Activated T-cell treated with anti-CD3 and anti-CD28 coated beads, Interleukin-2, amount 50 U/mL, for 1 hour (primary cell): ENCODE results near the gene ADAM22.
A peak's percentile ranks its signal among the peaks of the same experiment; 100 is the strongest.

Source experiments
- DNase-seq: peaks from one replicate; pipeline ENCODE4 v3.0.0-alpha.2; 2020

The ADAM22 gene

DNA sequence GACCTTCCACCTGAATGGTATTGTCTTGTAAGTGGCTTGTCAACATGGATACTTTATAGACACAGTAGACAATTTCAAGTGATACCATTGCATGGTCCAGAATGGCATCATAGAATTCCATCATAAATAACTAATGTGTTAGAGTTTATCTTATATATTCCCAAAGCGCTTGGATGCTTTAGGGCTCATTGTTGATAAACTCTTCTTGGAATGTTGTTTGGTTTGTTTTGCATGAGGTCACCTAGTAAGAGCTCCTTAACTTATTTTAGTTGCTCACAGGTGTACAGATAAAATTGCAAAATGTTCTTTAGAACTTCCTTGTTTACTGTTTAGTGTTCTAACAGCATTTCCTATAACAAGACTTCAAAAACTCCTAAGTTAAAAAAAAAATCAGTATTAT is 249.0 kb downstream of the ADAM22 start:
- no peak for DNase-seq

GRCh38 chr7:88184848-88185304 is 250.8 kb downstream of the ADAM22 start:
- no peak for DNase-seq

DNA sequence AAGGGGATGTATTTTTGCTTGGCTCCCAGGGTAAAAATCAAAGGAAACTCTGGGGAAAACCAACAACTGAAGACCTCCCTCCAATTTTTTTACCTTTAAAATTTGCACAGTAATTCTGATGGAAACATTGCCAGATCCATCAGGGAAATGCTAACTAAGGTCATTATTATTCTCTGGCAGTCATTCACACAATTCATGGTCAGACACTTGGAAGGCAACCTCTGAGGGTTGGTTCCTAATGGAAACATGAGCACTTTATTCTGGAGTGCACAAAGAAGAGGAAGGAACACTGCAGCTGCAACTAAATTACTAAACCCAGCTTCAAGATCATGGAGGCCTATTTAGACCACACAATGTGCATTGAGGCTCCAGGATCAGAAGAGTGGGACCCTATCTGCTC is 251.6 kb downstream of the ADAM22 start:
- DNase-seq: no peak

- DNase-seq: no peak
These were observed 257.9 kb downstream of the ADAM22 start for GRCh38 chr7:88191911-88192310.

DNA sequence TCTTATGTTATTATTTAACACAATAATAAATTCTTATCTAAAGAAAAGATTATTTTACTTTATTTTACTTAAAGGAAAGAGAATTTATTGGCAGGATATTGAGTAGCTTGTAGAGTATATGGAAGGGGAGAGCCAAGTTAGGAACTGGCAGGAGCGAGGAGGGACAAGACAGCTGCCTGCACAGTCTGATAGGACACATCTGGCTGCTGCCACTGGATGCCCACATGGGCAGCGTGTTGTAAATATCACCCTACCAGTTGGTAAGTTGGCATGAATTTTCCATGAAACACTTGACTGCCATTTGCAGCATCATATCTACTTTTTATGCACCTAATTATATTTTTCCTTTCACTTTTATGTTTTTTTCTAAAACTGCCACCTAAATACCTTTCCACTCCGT is 266.2 kb downstream of the ADAM22 start:
- no peak for DNase-seq

GRCh38 chr7:88200789-88201188 is 266.7 kb downstream of the ADAM22 start:
- no peak for DNase-seq

DNA sequence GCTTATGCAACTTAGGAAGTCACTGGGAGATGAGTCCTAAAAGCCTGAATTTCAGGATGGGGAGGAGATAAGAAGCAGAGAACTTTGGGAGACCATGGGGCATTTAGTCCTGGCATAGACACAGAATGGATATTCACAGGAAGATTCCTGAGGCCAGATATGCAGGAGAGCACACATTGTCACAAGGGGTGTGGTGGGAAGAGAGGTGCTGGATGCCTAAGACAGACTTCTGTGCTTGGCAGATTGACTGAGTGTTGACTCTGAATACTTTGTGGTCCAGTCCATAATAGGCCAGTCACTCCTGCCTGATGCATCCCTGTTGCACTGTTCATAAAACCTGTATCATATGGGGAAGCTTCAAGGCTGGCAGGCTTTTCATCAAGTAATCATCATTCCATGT is 267.3 kb downstream of the ADAM22 start:
- no peak for DNase-seq

GRCh38 chr7:88202278-88202677 is 268.2 kb downstream of the ADAM22 start:
- DNase-seq: no peak

DNA sequence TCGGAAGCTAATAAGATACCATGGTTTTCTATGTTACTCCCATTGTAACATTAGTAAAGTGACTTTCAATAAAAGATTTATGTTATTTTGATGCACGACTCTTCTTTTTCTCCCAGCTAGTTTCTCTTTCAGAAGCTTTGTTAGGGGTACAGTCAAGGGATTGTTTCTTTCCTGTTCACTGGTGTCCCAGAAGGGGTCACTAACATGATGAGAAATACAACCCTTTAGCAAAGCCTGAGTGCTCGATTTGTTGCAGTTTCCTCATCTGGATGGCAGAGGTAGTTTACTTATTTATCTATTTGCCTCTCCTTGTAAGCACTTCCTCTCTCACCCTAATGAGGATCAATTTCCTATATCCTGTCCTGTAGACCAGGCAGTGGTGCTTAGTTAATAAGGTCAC is 268.7 kb downstream of the ADAM22 start:
- no peak for DNase-seq

GRCh38 chr7:88203401-88203800 is 269.4 kb downstream of the ADAM22 start:
- no peak for DNase-seq

DNA sequence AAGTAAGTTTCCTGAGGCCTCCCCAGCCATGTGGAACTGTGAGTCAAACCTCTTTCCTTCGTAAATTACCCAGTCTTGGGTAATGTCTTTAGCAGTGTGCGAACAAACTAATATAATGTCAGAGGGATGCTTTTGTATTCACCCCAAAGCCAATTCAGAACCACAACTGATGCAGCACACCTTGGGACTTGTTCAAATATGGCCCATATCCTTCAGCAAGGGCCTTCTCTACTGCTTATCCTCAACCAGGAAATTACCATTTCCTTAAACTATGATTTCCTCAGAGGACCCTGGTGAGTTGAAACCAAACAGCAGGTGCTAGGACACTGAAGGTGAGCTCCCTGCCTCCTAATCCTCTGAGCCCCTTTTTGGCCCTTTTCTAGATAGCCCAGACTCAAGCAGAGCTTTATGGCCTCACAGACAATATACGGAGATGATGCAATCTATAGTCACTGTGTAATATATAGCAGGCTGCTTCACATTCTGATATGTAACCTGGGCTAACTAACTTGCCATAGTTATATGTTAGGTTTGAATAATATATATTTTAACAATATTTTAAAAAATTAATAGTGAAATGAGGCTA is 270.6 kb downstream of the ADAM22 start:
- no peak for DNase-seq

DNA sequence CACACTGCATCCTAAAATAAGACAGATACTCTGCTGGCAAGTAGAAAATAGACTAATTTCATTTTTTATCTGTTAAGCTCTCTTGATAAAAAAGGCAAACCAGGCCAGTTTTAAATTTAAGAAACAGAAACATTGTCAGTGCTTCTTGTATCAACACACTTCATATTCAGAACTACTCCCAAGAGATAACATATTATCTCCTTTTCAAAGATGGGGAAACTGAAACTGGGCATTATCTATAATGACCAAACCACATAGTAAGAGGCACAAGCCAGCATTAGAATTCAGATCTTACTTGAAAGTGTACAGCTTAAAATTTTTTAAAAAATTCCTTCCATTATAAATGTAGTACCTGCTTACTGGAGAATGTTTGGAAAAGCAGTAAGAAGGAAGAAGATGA is 271.1 kb downstream of the ADAM22 start:
- no peak for DNase-seq

GRCh38 chr7:88206254-88206653 is 272.2 kb downstream of the ADAM22 start:
- no peak for DNase-seq

DNA sequence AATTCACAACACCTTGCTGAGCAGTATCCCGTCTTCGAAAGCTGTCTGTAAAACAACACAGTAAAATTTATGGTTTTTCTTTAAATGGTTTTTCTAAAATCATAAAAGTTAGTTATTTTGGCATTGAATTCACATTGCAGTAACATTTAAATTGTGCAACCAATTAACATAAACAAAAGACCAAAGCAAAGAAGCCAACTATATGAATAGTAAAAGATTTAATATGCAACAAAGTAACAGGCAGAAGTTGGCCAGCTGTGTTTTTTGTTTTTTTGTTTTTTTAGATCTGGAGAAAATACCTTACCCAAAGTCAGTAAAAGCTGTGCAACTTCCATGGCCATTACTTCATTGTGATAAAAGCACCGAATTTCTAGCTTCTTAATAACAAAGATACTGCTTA is 274.5 kb downstream of the ADAM22 start:
- DNase-seq: no peak

- no peak for DNase-seq
These were observed 278.9 kb downstream of the ADAM22 start for GRCh38 chr7:88212918-88213317.

GRCh38 chr7:88214456-88214855 is 280.4 kb downstream of the ADAM22 start:
- no peak for DNase-seq

GRCh38 chr7:88215295-88215694 is 281.2 kb downstream of the ADAM22 start:
- DNase-seq: no peak

- no peak for DNase-seq
These were observed 282.2 kb downstream of the ADAM22 start for GRCh38 chr7:88216276-88216675.

DNA sequence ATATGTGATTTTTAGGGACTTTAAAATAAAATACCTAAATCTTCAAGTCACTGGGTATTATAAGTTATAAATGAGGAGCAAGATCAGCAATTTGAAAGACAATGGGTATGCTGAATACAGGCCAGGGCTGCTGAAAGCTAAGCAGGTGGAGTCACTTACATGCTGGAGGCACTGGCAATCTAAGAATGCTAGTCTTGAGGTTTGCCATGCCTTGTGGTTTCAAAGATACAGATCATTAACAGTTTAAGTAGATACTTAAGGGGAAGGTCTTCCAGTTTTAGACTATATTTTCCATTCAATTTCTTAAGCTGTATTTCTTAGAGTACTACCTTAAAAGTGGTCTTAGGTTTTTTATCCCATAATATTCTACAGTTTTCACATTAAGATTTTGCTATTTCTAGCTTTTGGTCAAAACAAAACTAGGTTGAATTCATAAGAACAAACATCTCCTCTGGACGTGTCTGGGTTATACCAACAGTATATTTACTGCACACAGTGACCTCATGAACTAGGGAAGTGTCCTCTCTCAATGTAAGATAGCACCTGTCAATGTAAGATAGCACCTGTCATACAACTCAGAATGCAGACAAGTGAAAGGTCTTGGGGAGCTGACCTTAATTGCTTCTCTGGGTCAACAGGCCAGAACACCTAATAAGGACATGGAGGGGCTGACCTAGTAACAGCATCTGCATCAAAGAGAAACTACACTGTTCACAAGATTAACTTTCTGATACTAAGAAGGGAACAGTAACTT is 283.8 kb downstream of the ADAM22 start:
- DNase-seq: no peak

DNA sequence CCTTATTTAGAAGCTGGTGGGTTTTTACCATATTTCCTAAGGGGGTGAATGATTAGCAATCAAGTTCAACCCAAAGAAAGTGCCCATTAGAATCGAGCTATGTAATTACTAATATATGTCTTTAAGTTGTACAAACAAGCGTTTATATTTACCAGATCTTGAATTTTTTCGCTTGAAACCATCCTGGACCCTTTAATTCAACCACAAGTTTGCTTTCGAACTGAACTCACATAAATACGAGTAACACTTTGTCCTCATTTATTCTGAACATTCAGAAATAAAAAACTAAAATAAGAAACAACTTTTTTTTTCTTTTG is 284.3 kb downstream of the ADAM22 start:
- DNase-seq: no peak

DNA sequence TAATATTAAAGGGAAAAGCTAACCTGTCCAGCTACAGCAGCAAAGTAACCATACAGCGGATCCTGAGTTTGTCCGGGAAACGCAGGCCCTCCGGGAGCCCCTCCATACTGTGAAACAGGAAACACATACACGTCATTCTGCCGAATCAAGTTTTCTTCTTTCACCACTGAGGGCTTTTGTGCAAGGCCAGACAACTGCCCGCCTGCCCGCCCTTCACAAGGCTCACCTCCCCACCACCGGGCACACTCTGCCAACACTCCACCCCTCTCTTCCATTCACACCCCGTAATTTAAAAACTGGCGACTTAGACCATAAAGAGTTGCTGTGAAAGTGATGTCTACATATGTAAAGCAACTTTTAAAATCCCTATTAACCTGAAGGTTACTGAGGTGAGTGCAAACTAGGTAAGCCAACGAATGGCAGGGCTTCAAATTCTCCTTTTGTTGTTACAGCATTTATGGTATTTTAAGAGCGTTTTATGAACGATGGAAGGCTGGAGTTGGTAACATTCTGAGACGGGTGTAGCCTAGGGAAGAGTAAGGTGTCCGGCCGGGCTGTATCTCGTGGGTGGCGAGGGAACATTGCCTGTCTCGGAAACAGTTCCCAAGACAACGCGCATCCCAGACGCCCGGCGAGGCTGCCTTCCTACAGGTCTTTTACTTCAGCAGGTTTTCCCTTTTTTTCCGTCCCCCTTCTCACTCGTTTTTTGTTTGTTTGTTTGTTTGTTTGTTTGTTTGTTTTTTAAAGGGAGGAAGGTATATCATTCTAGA is 285.0 kb downstream of the ADAM22 start:
- peak; percentile 35 for DNase-seq

- DNase-seq: peak; percentile 96
These were observed 286.0 kb downstream of the ADAM22 start, which contains the start of gene SRI for GRCh38 chr7:88219781-88220747. TSS of gene SRI (minus strand) at chr7:88220038. CDS start at chr7:88220026, 12 bp downstream.

DNA sequence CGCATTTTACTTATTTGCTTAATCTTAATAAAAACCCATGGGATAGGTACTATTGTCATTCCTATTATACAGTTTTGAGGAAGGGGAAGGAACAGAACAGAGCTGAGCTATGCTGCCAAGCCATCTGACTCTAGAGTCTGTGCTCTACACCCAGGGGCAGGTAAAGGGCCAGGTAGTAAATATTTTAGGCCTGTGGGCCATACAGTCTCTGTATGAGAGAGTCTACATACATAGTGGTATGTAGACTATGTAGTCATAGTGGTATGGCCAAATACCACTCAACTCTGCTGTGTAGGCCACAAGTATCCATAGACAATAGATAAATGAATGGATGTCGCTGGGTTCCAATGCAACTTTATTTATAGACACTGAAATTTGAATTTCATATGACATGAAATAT is 289.2 kb downstream of the ADAM22 start:
- DNase-seq: no peak
